Posterior vena cava (tissue), 2 donors: Measurements from ENCODE around the gene OR13C4. TPM values are rescaled to one million over a fixed set of nuclear protein-coding genes. Genes with fewer than 3 reads are reported as not detected.

Experiments
- total RNA-seq, 2 donors: library from RNA; stranded (reverse); fragmentation: NEBNext Ultra II Directional; extraction: Animal tissue kit (Norgen Biotek cat#: 25700); gene quantifications; one replicate each; pipeline ENCODE4 v1.2.1, GENCODE V29; 2021
- donor health status: DM: yes; HTN: yes; CAD: no.
- donor health status: DM: yes; HTN: yes; CAD: no.

OR13C4 gene
- total RNA-seq, 2 donors from 2014 or later: not detected

Other genes with a start within 250 kb of the OR13C4 start
- not detected for gene OR13F1, start 22.9 kb downstream of the OR13C4 start, total RNA-seq
- not detected for gene OR13C3, start 9.6 kb upstream of the OR13C4 start, total RNA-seq
- not detected for gene OR13C8, start 42.0 kb upstream of the OR13C4 start, total RNA-seq
- not detected for gene OR13C5, start 72.2 kb upstream of the OR13C4 start, total RNA-seq
- not detected for gene OR13C2, start 78.4 kb upstream of the OR13C4 start, total RNA-seq
- gene OR13C9, start 91.0 kb upstream of the OR13C4 start, total RNA-seq: not detected
- gene OR13D1, start 167.3 kb upstream of the OR13C4 start, total RNA-seq: not detected
- gene NIPSNAP3A, start 220.5 kb upstream of the OR13C4 start, total RNA-seq: 10 to 100 TPM; 28.2 to 28.3 TPM
- 1 to 10 TPM; 4.3 to 6.2 TPM for gene NIPSNAP3B, start 236.9 kb upstream of the OR13C4 start, total RNA-seq